Endothelial cell of umbilical vein (primary cell): ENCODE data around the gene U2AF2. TPM values are rescaled to one million over a fixed set of nuclear protein-coding genes. Genes with fewer than 3 reads are reported as not detected.

ENCODE experiments used
- BruUV-seq: library from RNA; stranded (reverse); fragments of 400-500 nt; replicated peaks from 2 replicates; lab custom pipeline; 2021; lab: Mats Ljungman, UMichigan
- CTCF ChIA-PET: fragments of 300-600, 350-600 bp; sonication (Branson Sonifier 250); formaldehyde crosslinking; loops from one replicate; lab custom pipeline; 2021; ENCODE audit warnings: antibody characterized with exemption, inconsistent platforms; lab: Charles Lee
- POLR2A ChIA-PET: fragments of 300-600, 350-600 bp; sonication (Branson Sonifier 250); formaldehyde crosslinking; loops from one replicate; lab custom pipeline; 2021; ENCODE audit warnings: antibody characterized with exemption, inconsistent platforms; lab: Charles Lee
- DNase-seq: peaks from one replicate; pipeline ENCODE4 v3.0.0-alpha.2; 2011; ENCODE audit warnings: low read depth, low spot score
- FAIRE-seq: peaks from 2 replicates; lab custom pipeline; 2011; peaks lifted over from hg19 to GRCh38; lab: Jason Lieb, UNC
- H2AFZ ChIP-seq: 2 replicates; pipeline ENCODE4 v1.6.0; 2012; ENCODE audit warnings: low read depth, low read length, control low read depth, inconsistent platforms
- H3K27ac ChIP-seq: 2 replicates; pipeline ENCODE4 v1.5.1; 2011; ENCODE audit warnings: low read depth, mild to moderate bottlenecking, control low read depth, low read length, moderate library complexity; ENCODE audit not compliant: insufficient read depth
- H3K27me3 ChIP-seq, 2 experiments: 2 replicates each; pipeline versions ENCODE4 v1.6.0 to v1.6.1; 2011; ENCODE audit warnings: low read length in 2 of 2, mixed read lengths in 1 of 2; ENCODE audit not compliant: control insufficient read depth in 2 of 2, insufficient read depth in 2 of 2
- H3K36me3 ChIP-seq, 2 experiments: 2 replicates in 1 of 2; 3 replicates in 1 of 2; pipeline ENCODE4 v1.5.1; 2011; ENCODE audit warnings: low read length in 2 of 2, mild to moderate bottlenecking in 1 of 2, moderate library complexity in 1 of 2; ENCODE audit not compliant: control insufficient read depth in 2 of 2, insufficient read depth in 2 of 2; ENCODE audit errors: extremely low read depth in 1 of 2
- H3K4me1 ChIP-seq: 3 replicates; pipeline ENCODE4 v1.5.1; 2011; ENCODE audit warnings: mild to moderate bottlenecking, low read length; ENCODE audit not compliant: control insufficient read depth, insufficient read depth; ENCODE audit errors: extremely low read depth
- H3K4me2 ChIP-seq: 2 replicates; pipeline ENCODE4 v1.6.1; 2011; ENCODE audit warnings: low read length, control low read depth, mixed read lengths; ENCODE audit not compliant: insufficient read depth
- H3K4me3 ChIP-seq, 3 experiments: fragments of 200-600 bp in 1 of 3; sonication (generic), shearing (Covaris generic) in 1 of 3; replicated peaks in 1 of 3; 2 replicates each; pipeline ENCODE4 v1.5.1; 2011 to 2016; ENCODE audit warnings: control low read depth in 3 of 3, low read length in 3 of 3, mild to moderate bottlenecking in 2 of 3, inconsistent platforms in 1 of 3, low read depth in 1 of 3, moderate library complexity in 1 of 3; ENCODE audit not compliant: insufficient read depth in 1 of 3
- H3K79me2 ChIP-seq: 2 replicates; pipeline ENCODE4 v1.6.0; 2012; ENCODE audit warnings: low read length, inconsistent platforms; ENCODE audit not compliant: control insufficient read depth, insufficient read depth
- H3K9ac ChIP-seq: replicated peaks from 2 replicates; pipeline ENCODE3; 2011; ENCODE audit warnings: low read length, control low read depth; ENCODE audit not compliant: insufficient read depth; ENCODE audit errors: extremely low read depth
- H3K9me1 ChIP-seq: replicated peaks from 3 replicates; pipeline ENCODE4 v1.6.0; 2011; ENCODE audit warnings: mild to moderate bottlenecking, low read length; ENCODE audit not compliant: control insufficient read depth, insufficient read depth; ENCODE audit errors: extremely low read depth
- H3K9me3 ChIP-seq: replicated peaks from 2 replicates; pipeline ENCODE4 v1.5.1; 2012; ENCODE audit warnings: low read length, inconsistent platforms; ENCODE audit not compliant: control insufficient read depth, insufficient read depth
- H4K20me1 ChIP-seq: replicated peaks from 2 replicates; pipeline ENCODE3; 2011; ENCODE audit warnings: mild to moderate bottlenecking, low read length; ENCODE audit not compliant: control insufficient read depth, insufficient read depth; ENCODE audit errors: extremely low read depth
- CTCF ChIP-seq, 2 donors: IDR thresholded peaks; 1 replicate in 1 of 2; 2 replicates in 1 of 2; pipeline ENCODE4 v1.5.1; 2011; ENCODE audit warnings: low read length in 2 of 2, mild to moderate bottlenecking in 2 of 2, moderate library complexity in 2 of 2, control low read depth in 1 of 2, inconsistent platforms in 1 of 2, low read depth in 1 of 2; ENCODE audit not compliant: insufficient read depth in 1 of 2; ENCODE audit errors: extremely low read depth in 1 of 2
- EZH2 ChIP-seq: IDR thresholded peaks from 2 replicates; pipeline ENCODE4 v1.6.1; 2012; ENCODE audit warnings: borderline replicate concordance, low read depth, mild to moderate bottlenecking, moderate library complexity, low read length, inconsistent platforms; ENCODE audit not compliant: severe bottlenecking
- FOS ChIP-seq: IDR thresholded peaks from 2 replicates; pipeline ENCODE4 v1.6.1; 2011; ENCODE audit warnings: mild to moderate bottlenecking, low read length, moderate library complexity, borderline replicate concordance; ENCODE audit not compliant: insufficient read depth
- GATA2 ChIP-seq: IDR thresholded peaks from 2 replicates; pipeline ENCODE4 v1.7.0; 2011; ENCODE audit warnings: low read depth, mild to moderate bottlenecking, moderate library complexity, mixed read lengths, low read length; ENCODE audit not compliant: insufficient read length, insufficient read depth
- JUN ChIP-seq: IDR thresholded peaks from 2 replicates; pipeline ENCODE4 v1.6.1; 2011; ENCODE audit warnings: borderline replicate concordance, low read depth; ENCODE audit not compliant: insufficient read length, insufficient read depth
- MAX ChIP-seq: IDR thresholded peaks from 2 replicates; pipeline ENCODE4 v1.6.1; 2011; ENCODE audit not compliant: insufficient read depth, insufficient read length
- MYC ChIP-seq: IDR thresholded peaks from one replicate; pipeline ENCODE4 v1.6.1; 2011; ENCODE audit warnings: mild to moderate bottlenecking, low read depth, low read length
- POLR2A ChIP-seq: IDR thresholded peaks from 2 replicates; pipeline ENCODE4 v1.6.1; 2012; ENCODE audit warnings: low read depth, mild to moderate bottlenecking, control low read depth, low read length
- POLR2AphosphoS5 ChIP-seq: IDR thresholded peaks from 2 replicates; pipeline ENCODE4 v1.6.1; 2012; ENCODE audit warnings: low read depth, mild to moderate bottlenecking, control low read depth, low read length, moderate library complexity; ENCODE audit not compliant: insufficient read depth
- dilution Hi-C: fragments of 300-500 bp; cut with MboI; formaldehyde crosslinking; loops from one replicate; pipeline ENCODE4 v1.15.0; 2019; ENCODE audit warnings: low sequenced_read_pairs; ENCODE audit not compliant: extremely low pct_ligation_motif_present
- intact Hi-C: fragments of 100-400 bp; cut with micrococcal nuclease; formaldehyde crosslinking; loops from one replicate; pipeline ENCODE4 v1.10.0; 2022
- polyA plus RNA-seq, 4 experiments: library from polyadenylated mRNA; depleted of rRNA in 3 of 4; stranded (reverse) in 3 of 4; unstranded in 1 of 4; fragments of >200 nt; gene quantifications; 2 replicates each; pipeline versions ENCODE4 v1.2.1 to v1.2.3, GENCODE V29; 2011 to 2012; ENCODE audit warnings: missing spikeins in 1 of 4
- total RNA-seq: library from RNA; stranded (reverse); gene quantifications from 2 replicates; pipeline ENCODE4 v1.2.3, GENCODE V29; 2021

U2AF2 gene
- total and polyA plus RNA-seq, 2 donors (not counting 3 experiments of a cell fraction or from before 2014, with no cell fraction given): 183 to 259 TPM

GRCh38 chr19:55711719-55712118, 56.9 kb downstream of the U2AF2 start:
- dilution Hi-C loops (no loop called here), intact Hi-C loops (no loop called here)
- peaks cover 0 to 2% of the 10 kb centered on the region in 2 experiments for H3K27me3 ChIP-seq
- H3K4me1 ChIP-seq: no peaks in the 10 kb centered on the region
- H3K36me3 ChIP-seq: no peaks in the 10 kb centered on the region
- H3K4me3 ChIP-seq: no peak overlapping the region
- BruUV-seq: no TSS peak
- no peak overlapping the region for H2AFZ ChIP-seq
- no peak overlapping the region for H3K4me2 ChIP-seq
- no peak for FAIRE-seq
- H3K79me2 ChIP-seq: no peaks in the 10 kb centered on the region
- ChIA-PET CTCF (no interaction called here), POLR2A (no interaction called here)
- H3K9ac ChIP-seq: no peak overlapping the region
- no peaks in the 10 kb centered on the region for H4K20me1 ChIP-seq
- no peak overlapping the region for H3K27ac ChIP-seq
- no peaks in the 10 kb centered on the region for H3K9me3 ChIP-seq
- DNase-seq: no peak
- TF ChIP-seq GATA2 (no peak), MYC (no peak), POLR2AphosphoS5 (no peak), JUN (no peak), EZH2 (no peak), POLR2A (no peak), FOS (no peak), CTCF (IDR thresholded peaks at IDR 0.05; ENCODE audit: extremely low read depth in 1 of 2, insufficient read depth in 1 of 2, low read depth in 1 of 2, low read length in 2 of 2) (no peak), MAX (no peak)
- no peaks in the 10 kb centered on the region for H3K9me1 ChIP-seq
